Measurements from ENCODE around the gene ING4. TPM values are rescaled to one million over a fixed set of nuclear protein-coding genes. Genes with fewer than 3 reads are reported as not detected.
A peak's percentile ranks its signal among the peaks of the same experiment; 100 is the strongest.

Gene ING4
- total and polyA plus RNA-seq, 2 of the 13 experiments (the other 11 are each of a cell fraction or from before 2014, with no cell fraction given) = 14.4 to 32.4 TPM

- no peak for TF ChIP-seq AHDC1 (CRISPR knock-in tag; IDR thresholded peaks at IDR 0.05; ENCODE audit: borderline replicate concordance)
- TF ChIP-seq GFI1 (CRISPR knock-in tag; IDR thresholded peaks at IDR 0.05; ENCODE audit: borderline replicate concordance) = no peak
These were observed 16.4 kb downstream of the ING4 start (continued) for GRCh38 chr12:6646276-6647082.

GRCh38 chr12:6644903-6645302 is 18.0 kb downstream of the ING4 start:
- ChIA-PET CTCF (ENCODE audit: low intra/inter-chr PET ratio, low total read pairs) (no interaction called here), POLR2A (interaction anchor here (1.1 to 2.7 kb wide), 2 partner anchors 32 to 44 kb away, joined by 4 to 13 read pairs; partner anchors contain the start of gene ZNF384)
- Histone ChIP-seq H4K20me1 (ENCODE audit: insufficient read depth, low read length) (no peaks in the 10 kb centered on the region), H3K9me3 (ENCODE audit: low read length) (no peaks in the 10 kb centered on the region), H3K4me3 (replicated peaks in 1 of 3; ENCODE audit: insufficient read depth in 1 of 3, low read depth in 2 of 3, low read length in 3 of 3) (no peak overlapping the region; a peak in 1 of 6 replicates), H3K79me2 (ENCODE audit: insufficient read depth, low read length) (no peaks in the 10 kb centered on the region), H3K4me2 (ENCODE audit: low read depth, low read length) (peak overlapping the region; percentile 71; the same call in 1 of the 2 replicates), H3K4me1 (ENCODE audit: insufficient read depth, low read length) (peaks cover 21% of the 10 kb centered on the region), H3K27me3 (ENCODE audit: control insufficient read depth in 1 of 2, insufficient read depth in 2 of 2, low read length in 2 of 2) (peaks cover 0 to 12% of the 10 kb centered on the region in 2 experiments; a peak in 3 of 5 replicates), H3K9ac (ENCODE audit: insufficient read depth, low read depth, low read length) (no peak overlapping the region), H3K36me3 (replicated peaks in 1 of 2; ENCODE audit: control insufficient read depth in 1 of 2, insufficient read depth in 2 of 2, low read length in 2 of 2) (no peaks in the 10 kb centered on the region), H2AFZ (ENCODE audit: low read length) (peak overlapping the region; percentile 3), H3K27ac (ENCODE audit: extremely low read length, insufficient read depth, low read length) (no peak overlapping the region)
- FAIRE-seq (no peak), DNase-seq (ENCODE audit: low spot score) (no peak), ATAC-seq (peak; percentile 59)
- intact Hi-C loops (cut with micrococcal nuclease; ENCODE audit: unreplicated experiment) = no loop called here
- in situ Hi-C loops (cut with HindIII; ENCODE audit: extremely low pct_ligation_motif_present, low pct_unique_long_range_greater_than_20kb) = no loop called here
- whole genome bisulfite sequencing (ENCODE audit: low lambda C conversion rate) = 8% methylated on average over 5 of the region's 5 CpGs
- no TSS peak for BruUV-seq (replicated peaks)
- TF ChIP-seq ZNF343 (CRISPR knock-in tag; IDR thresholded peaks at IDR 0.05) (no peak), CTCF (CRISPR knock-in tag; IDR thresholded peaks at IDR 0.05) (peak; percentile 62), KDM3A (CRISPR knock-in tag; IDR thresholded peaks at IDR 0.05; ENCODE audit: low read depth) (no peak), MBD4 (IDR thresholded peaks at IDR 0.05; ENCODE audit: borderline replicate concordance, low read length) (no peak), TFAP4 (IDR thresholded peaks at IDR 0.05; ENCODE audit: borderline replicate concordance, low read depth) (peak; percentile 56; the same call in 1 of the 2 replicates), ZNF335 (CRISPR knock-in tag; IDR thresholded peaks at IDR 0.05) (no peak), FOXA1 (IDR thresholded peaks at IDR 0.05) (no peak), FOXA1 (CRISPR knock-in tag; IDR thresholded peaks at IDR 0.05) (0 out of 2 replicates have a peak, but pooled peaks have one; percentile 25), TP53 (CRISPR knock-in tag; conservative IDR thresholded peaks at IDR 0.05) (no peak), FOXA3 (CRISPR knock-in tag; IDR thresholded peaks at IDR 0.05) (peak; percentile 40; the same call in 1 of the 2 replicates), ZNF296 (CRISPR knock-in tag; conservative IDR thresholded peaks at IDR 0.05) (no peak), TEAD2 (CRISPR knock-in tag; IDR thresholded peaks at IDR 0.05) (no peak)
